NCI-H146 (cell line): ENCODE measurements around the gene RBM33.

ENCODE experiments used
- DNase-seq: peaks from one replicate; lab custom pipeline; 2025; lab: John Stamatoyannopoulos, UW

The RBM33 gene

DNA sequence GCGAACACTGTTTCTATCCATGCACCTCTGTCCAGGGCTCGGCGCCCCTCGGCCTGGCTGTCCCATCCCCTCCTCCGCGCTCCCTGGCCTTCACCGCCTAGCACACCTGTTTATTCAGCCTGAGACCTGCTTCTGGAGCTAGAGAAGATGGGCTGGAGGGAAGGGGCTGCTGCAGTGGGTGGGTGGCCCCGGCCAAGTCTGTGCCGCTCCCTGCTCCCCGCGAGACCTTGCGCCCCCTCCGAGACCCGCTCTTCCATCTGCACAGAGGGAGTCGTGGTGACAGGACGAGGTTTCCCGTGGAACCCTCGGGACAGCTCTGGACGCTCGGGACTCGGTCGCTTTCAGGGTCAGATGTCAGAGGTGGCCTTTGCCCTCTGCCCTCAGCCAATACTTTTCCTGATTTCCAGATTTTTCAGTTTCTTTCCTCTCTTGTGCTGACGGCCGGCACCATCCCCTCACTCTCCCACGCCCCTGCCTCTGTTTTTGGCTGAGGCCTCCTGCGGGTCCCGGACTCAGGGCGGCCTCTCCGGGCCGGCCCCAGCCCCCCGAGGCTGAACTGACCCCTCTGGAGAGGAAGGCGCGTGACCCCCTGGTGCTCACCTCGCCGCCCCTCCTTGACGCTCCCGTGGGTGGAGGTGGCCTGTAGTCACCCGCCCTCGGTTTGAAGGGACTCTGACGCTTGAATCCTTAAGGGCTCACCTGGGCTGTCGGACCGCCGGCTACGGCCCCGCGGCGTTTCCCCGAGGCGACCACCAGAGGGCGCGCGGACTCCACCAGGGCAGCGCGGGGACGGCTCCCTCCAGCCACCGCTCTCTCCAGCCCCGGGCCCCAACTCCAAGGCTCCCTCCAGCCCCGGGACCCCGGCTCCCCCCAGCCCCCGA is 152.2 kb downstream of the RBM33 start:
- DNase-seq = peak; percentile 26

DNA sequence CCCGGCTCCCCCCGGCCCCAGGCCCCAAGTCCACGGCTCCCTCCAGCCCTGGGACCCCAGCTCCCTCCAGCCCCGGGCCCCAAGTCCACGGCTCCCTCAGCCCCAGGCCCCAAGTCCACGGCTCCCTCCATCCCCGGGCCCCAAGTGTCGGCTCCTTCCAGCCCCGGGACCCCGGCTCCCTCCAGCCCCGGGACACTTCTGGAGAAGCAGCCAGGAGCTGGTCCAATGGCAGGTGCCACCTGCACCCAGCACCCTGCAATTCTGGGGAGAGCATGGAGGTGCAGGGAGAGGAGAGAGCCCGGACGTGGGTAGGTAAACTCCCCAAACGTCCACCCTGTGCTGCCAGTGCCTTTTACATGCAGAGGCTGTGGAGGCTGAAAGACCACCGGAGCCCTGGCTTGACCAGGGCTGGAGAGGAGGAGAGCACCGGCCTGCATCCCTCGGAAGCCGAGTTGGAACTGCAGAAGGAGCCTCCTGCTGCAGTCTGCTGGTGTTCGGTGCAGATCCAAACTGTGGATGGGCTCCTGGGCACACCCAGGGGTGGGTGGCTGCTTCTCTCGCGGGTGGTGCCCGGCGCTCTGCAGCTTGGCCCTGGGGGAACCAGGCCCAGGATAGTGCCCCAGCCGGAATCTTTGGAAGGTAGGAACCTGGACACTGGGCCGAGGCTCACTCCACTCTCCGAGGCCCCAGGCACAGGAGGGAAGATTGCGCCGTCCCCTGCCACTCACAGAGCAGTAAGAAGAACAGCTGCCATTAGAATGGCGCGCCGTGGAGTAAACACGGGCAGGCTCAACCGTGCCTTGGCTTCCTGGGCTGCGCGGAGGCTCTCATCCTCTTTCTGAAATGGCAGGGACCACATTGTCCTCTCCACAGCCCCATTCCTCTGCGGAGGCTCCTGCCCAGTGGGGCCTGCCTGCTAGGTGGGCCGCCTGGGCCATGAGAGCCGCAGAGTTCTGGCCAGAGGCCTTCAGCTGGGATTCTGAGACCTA is 153.1 kb downstream of the RBM33 start:
- DNase-seq = no peak

DNA sequence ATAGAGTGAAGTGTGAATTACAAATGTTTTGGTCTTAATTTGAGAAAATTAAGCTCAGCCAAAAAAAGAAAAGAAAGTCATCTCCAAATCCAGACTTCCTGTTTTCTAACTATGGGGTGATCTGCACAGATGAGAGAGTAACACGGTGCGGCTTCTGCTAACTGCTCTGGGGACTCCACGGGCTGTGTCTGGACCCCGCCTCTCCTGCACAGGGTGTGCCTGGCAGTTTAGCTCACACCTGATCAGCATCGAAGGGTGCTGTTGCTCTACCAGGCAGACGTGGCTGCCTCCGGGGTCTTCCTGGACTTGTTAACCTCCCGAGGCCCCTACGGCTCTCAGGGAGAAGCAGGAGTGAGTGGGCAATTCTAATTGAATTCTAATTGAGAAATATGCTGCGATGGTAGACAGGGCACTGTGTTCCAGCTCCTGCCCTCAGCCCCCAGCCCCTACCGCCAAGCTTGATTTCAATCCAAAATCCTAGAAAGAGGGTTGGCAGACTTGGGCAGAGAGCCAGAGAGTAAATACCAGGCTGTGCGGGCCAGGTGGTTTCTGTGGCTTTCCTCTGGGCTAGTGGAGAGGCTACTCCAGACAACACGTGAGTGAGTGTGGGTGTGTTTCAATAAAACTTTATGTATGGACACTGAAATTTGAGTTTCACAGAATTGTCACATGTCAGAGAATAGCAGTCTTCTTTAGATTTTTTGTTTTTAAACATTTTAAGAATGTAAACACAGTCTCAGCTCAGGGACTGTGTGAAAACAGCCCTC is 154.4 kb downstream of the RBM33 start:
- no peak for DNase-seq

DNA sequence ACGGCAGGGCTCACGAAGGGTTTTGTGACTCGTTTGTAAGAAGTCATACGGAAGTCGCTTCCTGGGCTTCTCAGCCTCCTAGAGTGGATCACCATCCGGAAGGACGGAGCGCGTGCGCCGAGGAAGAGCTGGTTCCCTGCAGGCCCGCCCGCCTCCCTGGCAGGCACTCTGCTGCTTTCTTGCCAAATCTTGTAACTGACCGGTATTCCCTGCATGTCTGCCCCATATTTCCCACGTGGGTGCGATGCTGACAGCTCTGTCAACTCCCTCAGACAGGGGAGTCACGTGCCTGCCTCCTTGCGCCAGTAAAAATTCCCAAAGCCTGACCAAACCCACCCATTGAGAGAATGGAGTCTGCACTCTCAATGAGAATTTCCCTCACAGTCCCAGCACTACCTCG is 155.1 kb downstream of the RBM33 start:
- DNase-seq = no peak

DNA sequence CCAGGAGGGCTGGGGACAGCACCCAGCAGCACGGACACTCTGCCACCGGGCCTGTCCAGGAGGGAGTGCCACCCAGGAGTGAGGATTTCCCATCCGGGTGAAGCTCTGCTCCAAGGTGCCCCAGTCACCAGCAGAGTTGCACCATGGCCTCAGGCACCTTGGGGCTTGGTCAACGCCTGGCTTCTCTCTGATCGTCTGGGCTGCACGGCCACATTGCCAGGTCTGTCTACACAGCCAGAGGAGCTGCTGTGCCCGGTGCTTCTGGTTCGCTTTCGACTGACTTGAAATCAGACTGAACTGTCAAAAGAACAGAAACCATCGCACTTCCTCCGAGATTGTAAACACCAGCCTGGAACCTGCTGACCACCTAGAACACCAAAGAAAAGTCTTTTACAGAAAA is 155.8 kb downstream of the RBM33 start:
- DNase-seq = no peak

DNA sequence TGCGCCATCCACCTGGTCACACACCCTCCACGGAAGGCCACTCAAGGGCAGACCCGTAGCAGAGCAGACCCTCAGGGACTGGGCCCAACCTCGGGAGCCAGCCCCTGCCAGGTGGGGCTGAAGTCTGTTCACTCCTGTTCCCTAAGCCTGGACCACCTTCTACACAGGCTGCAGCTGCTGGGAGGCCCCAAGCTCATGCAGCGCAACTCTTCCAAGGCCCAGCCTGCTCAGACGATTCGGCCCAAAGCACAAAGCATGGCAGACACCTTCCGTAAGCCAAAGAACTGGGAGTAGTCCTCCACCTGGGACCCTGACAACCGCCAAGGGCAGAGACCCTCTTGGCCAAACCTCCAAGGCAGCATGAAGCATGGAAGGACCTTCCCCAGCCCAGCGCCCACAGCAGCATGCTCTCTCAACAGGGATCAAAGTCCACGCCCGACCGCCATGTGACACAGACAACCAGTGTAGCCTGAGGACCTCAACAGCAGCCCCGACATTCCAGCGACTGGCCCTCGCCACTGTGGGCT is 156.3 kb downstream of the RBM33 start:
- no peak for DNase-seq

DNA sequence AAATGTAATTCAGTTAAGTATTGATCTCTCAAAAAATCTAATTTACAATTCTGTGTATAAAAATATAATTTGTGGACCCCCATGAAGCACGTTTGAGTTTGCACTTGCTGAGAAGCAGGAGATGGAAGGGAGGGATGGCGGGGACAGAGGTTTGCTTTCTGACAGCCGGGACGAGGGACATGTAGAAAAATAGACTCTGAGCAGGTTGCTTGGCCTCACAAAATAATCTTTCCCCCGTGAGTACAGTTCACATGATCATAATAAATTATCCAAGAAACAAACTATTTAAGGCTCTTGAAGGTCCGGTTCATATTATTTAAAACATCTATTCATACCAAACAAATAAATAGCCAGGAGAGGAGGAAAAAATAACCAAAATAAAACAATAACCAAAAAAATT is 157.8 kb downstream of the RBM33 start:
- no peak for DNase-seq

DNA sequence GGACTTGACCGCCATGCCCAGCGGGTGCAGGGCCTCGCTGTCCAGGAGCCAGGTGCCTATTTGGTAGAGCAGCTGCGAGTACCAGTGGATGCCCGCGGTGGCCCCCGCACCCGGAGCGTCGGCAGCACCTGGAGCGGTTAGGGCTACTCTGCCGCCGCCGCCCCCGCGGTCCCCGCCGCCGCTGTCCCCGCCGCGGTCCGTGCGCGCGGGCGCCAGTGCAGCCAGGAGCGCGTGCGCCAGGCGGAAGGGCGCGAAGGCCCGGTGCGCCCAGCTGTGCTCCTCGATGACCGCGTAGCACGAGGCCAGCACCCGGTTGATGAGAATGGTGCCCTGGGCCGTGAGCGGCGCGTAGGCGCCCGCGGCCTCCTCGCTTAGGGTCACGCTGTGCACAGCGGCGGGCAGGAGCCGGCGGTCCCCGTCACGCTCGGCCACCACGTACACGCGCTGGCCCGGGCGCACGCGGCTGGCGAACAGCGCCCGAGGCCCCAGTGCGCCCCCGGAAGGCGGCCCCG is 158.5 kb downstream of the RBM33 start:
- DNase-seq = no peak

DNA sequence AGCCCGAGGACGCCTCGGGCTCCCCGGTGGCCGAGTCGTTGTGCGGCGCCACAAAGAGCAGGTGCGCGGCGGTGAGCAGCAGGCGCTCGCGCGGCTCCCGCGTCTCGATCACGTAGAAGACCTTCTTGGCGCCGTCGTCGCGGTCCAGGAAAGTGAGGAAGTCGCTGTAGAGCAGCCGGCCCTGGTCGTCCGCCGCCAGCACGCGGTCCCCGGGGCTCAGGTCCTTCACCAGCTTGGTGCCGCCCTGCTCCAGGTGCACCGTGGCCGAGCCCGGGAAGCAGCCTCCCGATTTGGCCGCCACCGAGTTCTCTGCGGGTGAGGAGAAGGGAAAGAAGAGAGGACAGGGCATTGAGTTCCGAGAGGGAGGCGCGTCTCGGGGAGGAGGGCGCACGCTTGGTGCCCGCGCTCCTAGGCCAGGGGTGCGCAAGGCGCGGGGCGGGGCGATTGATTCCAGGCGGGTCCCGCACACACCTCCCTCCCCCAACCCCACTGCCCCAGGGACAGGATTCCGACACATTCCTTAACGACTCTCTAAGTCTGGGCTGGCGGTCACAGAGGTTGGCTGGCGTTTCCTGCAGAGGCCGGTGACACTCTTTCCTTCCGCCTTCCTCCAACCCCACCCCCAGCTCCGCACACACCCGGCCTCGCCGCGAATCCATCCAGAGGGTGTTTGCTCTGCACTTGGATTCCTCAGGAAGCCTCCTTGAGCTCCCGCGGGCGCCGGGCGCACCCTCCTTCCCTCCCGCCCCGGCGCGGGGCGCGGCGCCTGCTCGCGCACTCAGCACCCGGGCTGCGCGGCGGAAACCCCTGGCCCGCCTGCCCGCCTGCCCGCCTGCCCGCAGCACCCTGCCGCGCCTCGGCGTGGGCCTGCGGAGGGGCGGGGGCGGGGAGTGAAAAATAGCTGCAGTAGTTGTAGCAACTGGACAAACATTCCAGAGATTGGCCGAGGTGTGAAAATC is 159.2 kb downstream of the RBM33 start:
- no peak for DNase-seq

DNA sequence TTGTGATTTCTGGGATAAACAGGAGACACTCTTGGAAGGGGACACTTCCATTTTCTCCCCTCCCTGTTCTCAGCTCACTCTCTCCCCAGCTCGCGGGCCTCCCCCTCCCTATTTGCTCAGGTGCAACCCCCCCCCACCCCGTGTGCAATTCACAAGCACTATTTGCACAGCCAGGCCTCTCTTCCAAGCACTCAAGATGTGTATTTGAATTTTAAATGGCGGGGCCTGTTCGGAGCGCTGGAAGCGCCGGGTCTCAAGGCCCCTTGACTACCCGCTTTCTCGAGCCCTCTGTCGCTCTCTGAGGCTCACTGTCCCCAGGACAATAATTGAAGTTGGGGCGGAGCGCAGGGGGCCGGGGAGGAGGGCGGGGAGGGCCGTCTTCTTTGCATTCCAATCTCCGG is 160.0 kb downstream of the RBM33 start:
- DNase-seq = no peak

DNA sequence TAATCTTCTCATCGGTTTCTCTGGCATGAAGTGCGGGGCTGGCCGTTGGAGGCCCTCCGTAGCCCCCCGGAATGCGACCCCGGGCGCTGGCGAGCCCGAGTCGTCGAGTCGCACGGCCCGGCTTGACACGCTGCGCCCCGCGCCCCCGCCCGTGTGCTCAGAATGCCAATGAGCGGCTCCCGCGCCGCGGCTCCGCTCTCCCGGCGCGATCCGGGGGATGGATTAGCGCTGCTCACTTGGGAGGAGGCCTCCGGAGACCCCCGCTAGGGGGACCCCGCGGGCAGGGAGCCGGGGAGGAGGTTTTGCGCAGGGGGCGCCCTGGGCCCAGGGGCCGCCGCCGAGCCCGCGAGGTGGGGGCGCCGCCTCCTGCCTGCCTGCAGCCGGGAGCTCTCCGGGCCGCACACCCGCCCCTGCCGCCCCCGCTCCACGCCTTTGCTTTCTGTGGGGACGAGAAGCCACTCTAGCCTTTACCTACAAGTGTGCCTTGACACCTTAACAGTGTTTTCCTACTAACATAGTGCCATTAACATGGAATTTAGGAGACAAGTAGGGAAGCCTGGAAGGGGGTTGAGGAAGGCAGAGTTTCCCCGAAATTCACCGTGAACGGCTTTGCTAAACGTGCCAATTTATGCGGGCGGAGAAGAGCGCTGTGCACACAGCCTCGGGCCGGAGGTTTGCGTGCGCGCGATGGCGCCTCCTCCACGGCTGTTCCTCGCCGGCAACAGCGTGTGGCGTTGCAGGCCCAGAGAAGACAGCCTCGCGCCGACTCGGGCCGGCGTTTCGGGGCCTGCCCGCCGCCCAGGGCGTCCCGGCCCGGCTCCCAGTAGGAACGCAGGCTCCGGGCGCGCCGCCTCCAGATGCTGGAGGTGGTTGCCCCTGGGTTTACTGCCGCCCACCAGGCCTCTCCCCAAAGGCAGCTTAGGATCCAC is 160.7 kb downstream of the RBM33 start:
- no peak for DNase-seq

DNA sequence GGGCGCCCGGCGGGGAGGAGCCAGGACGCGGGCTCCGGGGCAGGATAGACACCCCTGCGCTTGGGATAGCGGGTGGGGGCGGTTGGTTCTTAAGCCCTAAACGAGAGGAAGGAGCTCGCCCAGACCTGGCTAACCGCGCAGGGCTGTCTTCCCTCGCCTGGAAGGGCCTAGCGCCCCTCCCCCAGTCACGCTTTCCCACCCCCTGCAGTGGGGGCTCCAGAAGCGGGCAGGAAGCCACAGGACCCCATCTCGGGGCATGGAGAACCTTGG is 161.3 kb downstream of the RBM33 start:
- DNase-seq = no peak

DNA sequence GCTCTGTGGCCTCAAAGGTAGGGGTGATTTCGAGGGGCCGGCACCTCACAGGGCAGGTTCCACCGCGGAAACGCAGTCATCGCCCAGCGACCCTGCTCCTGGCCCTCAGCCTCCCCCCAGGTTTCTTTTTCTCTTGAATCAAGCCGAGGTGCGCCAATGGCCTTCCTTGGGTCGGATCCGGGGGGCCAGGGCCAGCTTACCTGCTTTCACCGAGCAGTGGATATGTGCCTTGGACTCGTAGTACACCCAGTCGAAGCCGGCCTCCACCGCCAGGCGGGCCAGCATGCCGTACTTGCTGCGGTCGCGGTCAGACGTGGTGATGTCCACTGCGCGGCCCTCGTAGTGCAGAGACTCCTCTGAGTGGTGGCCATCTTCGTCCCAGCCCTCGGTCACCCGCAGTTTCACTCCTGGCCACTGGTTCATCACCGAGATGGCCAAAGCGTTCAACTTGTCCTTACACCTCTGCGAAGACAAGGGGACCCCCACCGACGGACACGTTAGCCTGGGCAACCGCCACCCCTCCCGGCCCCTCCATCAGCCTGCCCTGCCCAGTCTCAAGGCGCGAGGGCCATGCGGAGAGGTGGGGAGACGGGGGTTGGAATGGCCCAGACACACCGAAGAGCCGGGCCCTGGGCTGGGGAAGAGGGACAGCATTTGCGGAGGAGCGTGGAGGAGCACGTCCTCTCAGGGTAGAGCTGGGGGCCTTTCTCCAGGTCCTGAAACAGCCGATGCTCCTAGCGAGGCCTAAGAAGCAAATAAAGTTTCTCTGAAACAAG is 161.8 kb downstream of the RBM33 start:
- no peak for DNase-seq

DNA sequence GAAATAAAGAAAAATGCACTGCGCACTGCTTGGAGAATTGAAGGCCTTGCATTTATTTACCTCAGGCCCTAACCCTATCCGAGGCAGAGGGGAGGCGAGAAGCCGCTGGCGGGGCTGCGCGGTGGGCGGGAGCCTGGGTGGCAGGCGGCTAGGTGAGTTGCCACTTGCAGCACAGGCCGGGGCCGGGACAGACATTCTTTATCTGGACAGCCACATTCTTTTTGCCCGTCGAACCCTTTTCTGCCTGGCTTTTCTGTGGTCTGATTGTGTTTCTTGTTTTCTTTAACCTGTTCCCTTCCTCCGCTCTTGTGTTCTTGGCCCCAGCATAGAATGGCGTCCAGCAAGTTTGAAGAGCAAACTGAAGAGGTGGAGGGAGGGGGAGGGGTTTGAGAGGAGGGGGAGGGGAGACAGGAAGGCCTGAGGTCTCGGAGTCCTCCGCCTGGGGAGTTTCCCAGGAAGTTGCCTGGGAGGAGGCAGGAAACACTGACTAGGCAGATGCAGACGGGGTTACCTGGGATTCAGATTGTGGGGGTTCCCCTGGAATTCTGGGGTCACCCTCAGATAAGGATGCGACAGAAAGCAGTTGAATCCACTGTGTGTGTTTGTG is 162.7 kb downstream of the RBM33 start:
- DNase-seq = no peak

DNA sequence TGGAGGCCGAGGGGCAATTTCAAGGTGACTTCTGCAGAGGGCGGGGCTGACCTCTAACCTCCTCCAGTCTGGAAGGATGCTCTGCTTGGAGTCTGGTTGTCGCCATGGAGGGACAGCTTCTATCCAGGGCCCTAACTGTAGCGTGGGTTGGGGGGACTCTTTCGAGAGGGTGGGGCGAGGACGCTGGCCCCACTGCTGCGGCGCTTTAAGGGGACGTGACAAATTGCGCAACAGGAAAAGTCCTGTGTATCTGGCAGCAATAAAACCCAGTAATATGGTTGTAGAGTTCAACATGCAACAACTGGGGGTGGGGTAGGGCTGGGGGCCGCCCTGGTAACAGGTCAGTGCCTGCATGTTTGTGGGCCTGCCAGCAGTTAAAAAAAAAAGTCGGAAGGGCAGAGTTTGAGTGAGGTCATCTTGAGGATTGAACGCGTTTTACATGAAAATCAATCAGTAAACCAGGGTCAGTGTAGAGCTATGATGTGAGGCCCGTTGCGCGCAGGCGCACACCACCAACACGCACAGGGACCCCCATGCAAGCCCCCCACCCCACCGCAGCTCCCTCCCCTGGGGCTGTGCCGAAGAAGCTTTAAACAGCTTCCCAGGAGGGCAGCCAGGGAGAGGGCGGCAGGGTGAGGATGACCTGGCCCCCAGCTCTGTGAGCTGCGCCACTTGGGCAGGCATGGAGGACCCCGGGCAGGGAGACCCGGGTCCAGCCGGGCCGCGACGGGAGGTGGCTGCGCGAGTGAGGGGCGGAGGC is 163.5 kb downstream of the RBM33 start:
- DNase-seq = no peak

DNA sequence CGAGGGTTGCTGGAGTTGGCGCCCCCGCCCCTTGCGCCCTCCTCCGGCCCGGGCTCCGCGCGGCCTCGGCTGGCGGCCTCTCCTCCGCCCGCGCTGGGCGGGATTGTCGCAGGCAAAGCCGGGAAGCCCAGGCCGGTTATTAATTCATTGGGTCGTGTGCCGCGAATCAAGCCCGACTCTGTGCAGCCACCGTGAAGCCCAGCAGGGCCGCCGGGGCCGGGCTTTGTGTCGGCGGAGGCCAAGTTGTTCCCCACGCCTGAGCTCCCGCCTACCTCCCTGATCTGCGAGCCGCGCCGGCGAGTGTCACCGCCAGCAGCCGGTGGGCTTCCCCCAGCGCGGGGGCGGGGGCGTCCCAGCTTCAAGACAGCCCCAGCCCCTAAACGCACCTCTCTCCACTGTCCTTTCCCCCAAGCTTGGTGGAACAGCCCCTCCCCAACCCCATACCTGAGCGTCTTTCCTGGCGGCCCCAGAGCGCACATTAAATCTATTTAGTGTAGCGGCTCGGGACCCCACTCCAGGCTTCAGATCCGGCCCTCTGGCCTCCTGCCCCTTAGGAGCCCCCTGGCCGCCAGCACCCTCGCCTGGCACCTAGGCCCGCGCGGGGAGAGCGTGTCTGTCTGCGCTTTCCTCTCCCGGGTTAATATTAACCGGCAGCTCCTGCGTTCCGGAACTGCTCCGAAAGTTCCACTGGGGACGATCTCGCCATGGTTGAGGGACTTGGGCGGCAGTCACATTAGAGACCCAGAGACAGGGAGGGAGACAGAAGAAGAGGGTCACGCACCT is 164.3 kb downstream of the RBM33 start:
- DNase-seq = no peak
